Measurements from ENCODE around the gene SRGAP1. TPM values are rescaled to one million over a fixed set of nuclear protein-coding genes. Genes with fewer than 3 reads are reported as not detected.
"Not testable (repeated sequence)": the region's sequence is repeated elsewhere in the genome, so short reads cannot be mapped to it uniquely, and the experiment has no call there.

The SRGAP1 gene
- total RNA-seq, 1 donor from 2014 or later: 7.4 TPM

DNA sequence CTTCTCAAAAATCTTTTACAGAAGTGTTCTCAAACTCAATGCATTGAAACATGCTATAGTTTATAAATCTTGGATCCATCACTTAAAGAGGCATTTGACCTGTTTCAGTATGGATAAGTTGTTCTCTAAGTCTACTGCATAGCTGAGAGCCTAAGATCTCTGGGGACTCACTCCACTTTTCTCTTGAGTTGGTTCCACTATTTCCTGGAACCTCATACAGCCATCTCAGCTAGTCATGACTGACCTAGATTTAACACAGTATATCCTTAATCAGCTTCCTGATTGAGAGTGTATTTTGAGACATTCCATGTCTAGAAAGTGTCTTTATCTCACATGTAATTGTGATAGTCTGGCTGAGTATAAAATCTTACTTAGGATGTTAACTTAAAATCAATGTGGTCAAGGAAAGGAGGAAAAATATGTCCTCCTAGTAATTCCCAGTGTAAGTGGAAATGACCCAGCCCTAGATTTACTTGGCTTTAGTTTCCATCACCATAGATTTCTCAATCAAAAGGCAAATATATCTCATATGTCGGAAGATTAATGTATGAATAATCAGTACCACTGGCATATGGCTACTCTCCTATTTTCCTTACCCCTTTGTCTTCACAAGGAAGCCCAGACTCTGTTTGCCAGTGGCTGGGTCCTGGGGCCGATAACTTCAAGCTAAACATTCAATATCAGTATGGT, 315.7 kb downstream of the SRGAP1 start:
- Histone ChIP-seq H3K4me1 (no peaks in the 10 kb centered on the region), H3K27me3 (no peaks in the 10 kb centered on the region), H3K27ac (no peak overlapping the region), H3K4me3 (no peak overlapping the region), H3K36me3 (no peaks in the 10 kb centered on the region), H3K9me3 (no peaks in the 10 kb centered on the region)
- intact Hi-C loops (cut with DNase I): no loop called here
- DNase-seq (ENCODE audit: extremely low spot score in 2 of 2): no peak
- TF ChIP-seq CTCF (IDR thresholded peaks at IDR 0.05): no peak
- TF ChIP-seq POLR2A (IDR thresholded peaks at IDR 0.05): no peak
- no peak for TF ChIP-seq POLR2AphosphoS5 (IDR thresholded peaks at IDR 0.05; ENCODE audit: insufficient read depth in 1 of 2, low read depth in 1 of 2)

DNA sequence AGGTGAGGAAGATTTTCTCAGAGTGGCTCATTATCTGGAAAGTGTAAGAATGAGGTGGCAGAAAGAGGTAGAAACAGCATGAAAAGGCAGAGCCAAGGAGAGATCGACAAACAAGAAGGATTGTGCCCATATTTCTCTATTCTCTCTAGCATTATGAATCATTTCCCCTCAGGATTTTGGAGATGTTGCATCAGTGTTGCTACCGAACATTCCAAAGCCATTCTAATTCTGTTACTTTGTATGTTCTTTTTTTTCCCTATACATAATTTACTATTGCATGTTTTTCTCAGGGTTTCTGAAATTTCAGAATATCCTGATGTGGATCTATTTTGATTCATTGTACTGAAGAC, 316.2 kb downstream of the SRGAP1 start:
- Histone ChIP-seq H3K27me3 (no peaks in the 10 kb centered on the region), H3K9me3 (no peaks in the 10 kb centered on the region), H3K4me1 (no peaks in the 10 kb centered on the region), H3K36me3 (no peaks in the 10 kb centered on the region), H3K27ac (no peak overlapping the region), H3K4me3 (no peak overlapping the region)
- DNase-seq (ENCODE audit: extremely low spot score in 2 of 2): no peak
- TF ChIP-seq CTCF (IDR thresholded peaks at IDR 0.05) (no peak), POLR2A (IDR thresholded peaks at IDR 0.05) (no peak), POLR2AphosphoS5 (IDR thresholded peaks at IDR 0.05; ENCODE audit: insufficient read depth in 1 of 2, low read depth in 1 of 2) (no peak)
- intact Hi-C loops (cut with DNase I): no loop called here

DNA sequence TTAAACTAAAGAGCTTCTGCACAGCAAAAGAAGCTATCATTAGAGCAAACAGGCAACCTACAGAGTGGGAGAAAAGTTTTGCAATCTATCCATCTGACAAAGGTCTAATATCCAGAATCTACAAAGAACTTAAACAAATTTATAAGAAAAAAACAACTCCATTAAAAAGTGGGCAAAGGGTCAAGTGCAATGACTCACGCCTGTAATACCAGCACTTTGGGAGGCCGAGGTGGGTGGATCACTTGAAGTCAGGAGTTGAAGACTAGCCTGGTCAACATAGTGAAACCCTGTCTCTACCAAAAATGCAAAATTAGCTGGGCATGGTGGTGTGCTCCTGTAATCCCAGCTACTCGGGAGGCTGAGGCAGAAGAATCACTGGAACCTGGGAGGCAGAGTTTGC, 322.1 kb downstream of the SRGAP1 start:
- H3K27me3 ChIP-seq; H3K36me3 ChIP-seq; intact Hi-C loops (cut with DNase I); H3K27ac ChIP-seq; DNase-seq (ENCODE audit: extremely low spot score in 2 of 2); H3K4me3 ChIP-seq; H3K9me3 ChIP-seq; H3K4me1 ChIP-seq: not testable (repeated sequence)

DNA sequence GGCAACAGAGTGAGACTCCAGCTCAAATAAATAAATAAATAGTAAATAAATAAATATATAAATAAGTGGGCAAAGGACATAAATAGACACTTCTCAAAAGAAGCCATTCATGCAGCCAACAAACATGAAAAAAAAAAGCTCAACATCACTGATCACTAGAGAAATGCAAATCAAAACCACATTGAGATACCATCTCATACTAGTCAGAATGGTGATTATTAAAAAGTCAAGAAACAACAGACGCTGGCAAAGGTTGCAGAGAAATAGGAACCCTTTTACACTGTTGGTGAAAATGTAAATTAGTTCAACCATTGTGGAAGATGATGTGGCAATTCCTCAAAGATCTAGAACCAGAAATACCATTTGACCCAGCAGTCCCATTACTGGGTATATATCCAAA, 322.5 kb downstream of the SRGAP1 start:
- H3K36me3 ChIP-seq; H3K9me3 ChIP-seq; intact Hi-C loops (cut with DNase I); H3K4me1 ChIP-seq; H3K27ac ChIP-seq; H3K4me3 ChIP-seq; H3K27me3 ChIP-seq; DNase-seq (ENCODE audit: extremely low spot score in 2 of 2): not testable (repeated sequence)

GRCh38 chr12:64170024-64170423, 325.5 kb downstream of the SRGAP1 start:
- no peak for DNase-seq (ENCODE audit: extremely low spot score in 2 of 2)
- Histone ChIP-seq H3K27ac (no peak overlapping the region), H3K36me3 (no peaks in the 10 kb centered on the region), H3K9me3 (no peaks in the 10 kb centered on the region), H3K27me3 (no peaks in the 10 kb centered on the region), H3K4me3 (no peak overlapping the region), H3K4me1 (no peaks in the 10 kb centered on the region)
- TF ChIP-seq CTCF (IDR thresholded peaks at IDR 0.05) (no peak), POLR2A (IDR thresholded peaks at IDR 0.05) (no peak), POLR2AphosphoS5 (IDR thresholded peaks at IDR 0.05; ENCODE audit: insufficient read depth in 1 of 2, low read depth in 1 of 2) (no peak)
- intact Hi-C loops (cut with DNase I): no loop called here

GRCh38 chr12:64170730-64171129, 326.2 kb downstream of the SRGAP1 start:
- no peak overlapping the region for H3K27ac ChIP-seq
- H3K4me1 ChIP-seq: no peaks in the 10 kb centered on the region
- TF ChIP-seq POLR2A (IDR thresholded peaks at IDR 0.05): no peak
- no peak for TF ChIP-seq CTCF (IDR thresholded peaks at IDR 0.05)
- TF ChIP-seq POLR2AphosphoS5 (IDR thresholded peaks at IDR 0.05; ENCODE audit: insufficient read depth in 1 of 2, low read depth in 1 of 2): no peak
- DNase-seq (ENCODE audit: extremely low spot score in 2 of 2): no peak
- H3K4me3 ChIP-seq: no peak overlapping the region
- no peaks in the 10 kb centered on the region for H3K9me3 ChIP-seq
- intact Hi-C loops (cut with DNase I): no loop called here
- H3K27me3 ChIP-seq: no peaks in the 10 kb centered on the region
- no peaks in the 10 kb centered on the region for H3K36me3 ChIP-seq

Data from vagina (tissue), 2 donors.